Stimulated activated CD4-positive, alpha-beta T cell treated with anti-CD3 and anti-CD28 coated beads, Interleukin-12 subunit alpha, Interleukin-12 subunit beta, amount 100 ng/mL, for 48 hours (primary cell): Measurements from ENCODE around the gene GRK1.
A peak's percentile ranks its signal among the peaks of the same experiment; 100 is the strongest.

Experiments
- DNase-seq, 3 donors: peaks; one replicate each; pipeline ENCODE4 v3.0.0-alpha.2; 2020; ENCODE audit warnings: low read depth in 2 of 3, low spot score in 1 of 3

GRK1 gene

DNA sequence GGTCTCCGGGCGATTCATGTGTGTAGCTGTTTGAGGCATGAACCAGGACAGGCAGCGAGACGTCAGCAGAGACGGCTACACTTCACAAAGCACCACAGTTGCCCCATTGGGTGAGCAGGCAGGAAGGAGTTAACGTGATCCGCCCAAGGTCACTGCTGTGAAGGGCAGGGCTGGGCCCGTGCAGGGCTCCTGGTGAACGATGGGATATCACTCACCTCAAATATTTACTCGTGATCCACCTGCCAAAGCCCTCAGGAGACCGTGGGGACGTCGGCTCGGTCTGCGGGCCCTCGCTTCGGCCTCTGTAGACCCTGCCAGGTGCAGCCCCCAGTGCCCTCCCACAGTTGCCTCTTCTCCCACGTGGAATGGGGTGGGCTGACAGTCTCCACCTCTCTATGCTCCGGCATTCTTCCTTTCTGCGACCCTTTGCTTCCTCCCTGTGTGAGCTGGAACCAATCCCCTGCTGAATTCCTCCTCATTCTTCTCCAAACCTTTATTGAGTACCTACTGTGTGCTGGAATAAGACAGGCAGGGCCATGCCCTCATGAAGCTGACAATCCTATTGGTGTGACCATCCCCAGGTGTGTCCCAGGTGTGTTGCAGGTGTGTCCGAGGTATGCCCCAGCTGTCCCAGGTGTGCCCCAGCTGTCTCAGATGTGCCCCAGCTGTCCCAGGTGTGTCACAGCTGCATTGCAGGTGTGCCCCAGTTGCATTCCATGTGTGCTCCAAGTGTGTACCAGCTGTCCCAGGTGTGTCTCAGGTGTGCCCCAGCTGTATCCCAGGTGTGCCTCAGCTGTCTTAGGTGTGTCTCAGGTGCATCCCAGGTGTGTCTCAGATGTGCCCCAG lies 2.0 kb upstream of the GRK1 start:
- no peak for DNase-seq

DNA sequence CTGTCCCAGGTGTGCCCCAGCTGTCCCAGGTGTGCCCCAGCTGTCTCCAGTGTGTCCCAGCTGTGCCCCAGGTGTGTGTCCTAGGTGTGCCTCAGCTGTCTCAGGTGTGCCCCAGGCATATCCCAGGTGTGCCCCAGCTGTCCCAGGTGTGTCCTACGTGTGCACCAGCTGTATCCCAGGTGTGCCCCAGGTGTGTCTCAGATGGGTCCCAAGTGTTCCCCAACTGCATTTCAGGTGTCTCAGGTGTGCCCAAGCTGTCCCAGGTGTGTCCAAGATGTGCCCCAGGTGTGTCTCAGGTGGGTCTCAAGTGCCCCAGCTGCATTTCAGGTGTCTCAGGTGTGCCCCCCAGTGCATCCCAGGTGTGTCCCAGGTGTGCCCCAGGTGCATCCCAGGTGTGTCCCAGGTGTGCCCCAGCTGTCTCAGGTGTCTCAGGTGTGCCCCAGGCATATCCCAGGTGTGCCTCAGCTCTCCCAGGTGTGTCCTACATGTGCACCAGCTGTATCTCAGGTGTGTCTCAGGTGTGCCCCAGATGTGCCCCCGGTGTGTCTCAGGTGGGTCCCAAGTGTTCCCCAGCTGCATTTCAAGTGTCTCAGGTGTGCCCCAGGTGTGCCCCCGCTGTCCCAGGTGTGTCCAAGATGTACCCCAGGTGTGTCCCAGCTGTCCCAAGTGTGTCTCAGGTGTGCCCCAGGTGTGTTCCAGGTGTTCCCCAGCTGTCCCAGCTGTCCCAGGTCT lies 1.3 kb upstream of the GRK1 start:
- DNase-seq: no peak

- DNase-seq: no peak
These were observed 719 bp upstream of the GRK1 start for GRCh38 chr13:113666329-113666670.

DNA sequence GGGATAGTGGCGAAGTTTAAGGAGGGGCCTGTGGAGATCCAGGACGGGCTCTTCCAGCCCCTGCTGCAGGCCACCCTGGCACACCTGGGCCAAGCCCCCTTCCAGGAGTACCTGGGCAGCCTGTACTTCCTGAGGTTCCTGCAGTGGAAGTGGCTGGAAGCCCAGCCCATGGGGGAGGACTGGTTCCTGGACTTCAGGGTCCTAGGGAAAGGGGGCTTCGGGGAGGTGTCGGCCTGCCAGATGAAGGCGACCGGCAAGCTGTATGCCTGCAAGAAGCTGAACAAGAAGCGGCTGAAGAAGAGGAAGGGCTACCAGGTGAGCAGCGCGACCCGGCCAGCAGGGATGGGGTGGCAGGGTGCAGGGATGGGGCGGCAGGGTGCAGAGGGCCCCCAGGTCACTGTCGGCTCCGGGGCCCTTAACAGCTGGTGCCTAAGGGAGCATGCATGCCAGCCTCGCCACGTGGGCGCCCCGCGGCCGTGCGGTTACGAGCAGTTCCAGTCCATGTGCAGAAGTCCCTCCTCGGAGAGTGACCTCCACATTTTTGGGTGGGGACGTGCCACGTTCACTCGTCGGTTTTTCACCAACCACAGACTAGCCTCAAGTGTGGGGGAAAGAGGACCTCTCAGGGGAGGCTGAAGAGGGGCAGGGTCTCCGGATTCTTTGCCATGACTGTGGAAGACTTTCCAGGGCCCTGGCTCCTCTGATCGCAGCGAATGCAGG lies 912 bp downstream of the GRK1 start:
- DNase-seq: no peak

- no peak for DNase-seq
These were observed 1.5 kb downstream of the GRK1 start for GRCh38 chr13:113668491-113668971.

GRCh38 chr13:113669231-113669754 lies 2.3 kb downstream of the GRK1 start:
- no peak for DNase-seq

GRCh38 chr13:113669755-113670341 lies 2.8 kb downstream of the GRK1 start:
- DNase-seq: no peak

GRCh38 chr13:113670541-113670940 lies 3.5 kb downstream of the GRK1 start:
- DNase-seq: no peak

DNA sequence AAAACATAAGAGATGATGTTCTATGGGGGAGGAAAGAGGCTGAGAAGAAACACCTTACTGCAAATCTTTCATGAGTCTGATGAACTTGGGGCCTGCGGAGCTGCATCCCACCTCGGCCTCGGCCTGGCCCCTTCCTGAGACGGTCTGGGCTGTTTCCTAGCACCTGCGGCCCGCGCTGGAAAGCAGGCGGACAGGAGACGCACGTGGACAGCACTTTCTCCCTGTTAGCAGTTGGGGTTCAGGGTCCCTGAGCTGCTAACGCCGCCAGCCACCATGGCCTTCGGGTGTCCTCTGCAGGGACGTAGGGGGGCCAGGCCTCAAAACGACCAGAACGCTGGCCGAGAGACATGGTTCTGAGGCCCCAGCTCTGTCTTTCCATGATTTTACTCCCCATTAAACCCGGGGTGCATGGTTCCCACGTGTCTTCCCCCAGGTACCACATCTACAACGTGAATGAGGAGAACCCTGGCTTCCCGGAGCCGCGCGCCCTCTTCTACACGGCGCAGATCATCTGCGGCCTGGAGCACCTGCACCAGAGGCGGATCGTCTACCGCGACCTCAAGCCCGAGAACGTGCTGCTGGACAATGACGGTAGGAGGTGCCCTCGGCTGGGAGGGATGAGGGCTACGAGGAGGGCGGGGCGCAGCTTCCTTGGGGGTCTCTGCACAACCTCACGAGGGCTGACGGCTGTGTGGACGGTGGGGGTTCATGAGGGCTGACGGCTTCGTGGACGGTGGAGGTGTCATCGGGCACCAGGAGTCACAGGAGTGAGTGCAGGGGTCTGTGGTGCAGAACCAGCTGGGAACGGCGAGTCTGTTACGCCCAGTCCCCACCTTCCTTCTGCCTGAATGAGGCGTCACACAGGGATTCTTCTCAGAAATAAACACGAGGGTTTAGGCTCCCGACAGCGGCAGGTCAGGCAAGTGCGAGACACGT lies 4.3 kb downstream of the GRK1 start:
- no peak for DNase-seq

- no peak for DNase-seq
These were observed 5.1 kb downstream of the GRK1 start for GRCh38 chr13:113672002-113672651.

- no peak for DNase-seq
These were observed 55.9 kb downstream of the GRK1 start for GRCh38 chr13:113722921-113723320.

- DNase-seq: no peak
These were observed 56.5 kb downstream of the GRK1 start for GRCh38 chr13:113723410-113724015.

- DNase-seq: no peak
These were observed 57.2 kb downstream of the GRK1 start for GRCh38 chr13:113724016-113724758.

DNA sequence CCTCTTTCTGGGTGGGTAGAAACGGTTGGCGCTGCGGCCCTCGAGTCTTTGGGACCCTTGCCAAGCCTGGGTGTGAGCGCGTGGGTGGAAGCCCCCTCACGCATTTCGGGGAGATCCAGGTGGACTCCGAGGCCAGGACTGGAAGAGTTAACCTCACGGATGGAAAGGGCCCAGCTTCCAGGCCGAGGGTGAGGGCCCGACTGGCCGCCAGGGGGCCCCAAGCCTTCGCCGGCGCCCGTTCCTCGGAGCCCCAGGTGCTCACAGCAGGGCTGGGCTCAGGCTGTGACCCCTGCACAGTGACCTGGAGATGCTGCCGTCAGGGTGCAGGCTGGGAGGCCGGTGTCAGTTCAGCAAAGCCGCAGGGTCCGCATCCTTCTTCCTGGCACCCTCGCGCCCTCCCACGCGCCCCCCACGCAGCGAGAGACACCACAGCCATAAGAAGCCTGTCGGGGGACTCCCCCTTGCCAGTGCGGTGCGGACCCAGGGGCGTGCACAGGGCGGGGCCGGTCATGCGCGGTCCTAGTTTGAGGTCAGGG lies 57.8 kb downstream of the GRK1 start:
- peak; percentile 77 to 83 (median 81) for DNase-seq

- DNase-seq: peak; percentile 51 to 69 (median 56)
These were observed 58.5 kb downstream of the GRK1 start for GRCh38 chr13:113725329-113726105.

DNA sequence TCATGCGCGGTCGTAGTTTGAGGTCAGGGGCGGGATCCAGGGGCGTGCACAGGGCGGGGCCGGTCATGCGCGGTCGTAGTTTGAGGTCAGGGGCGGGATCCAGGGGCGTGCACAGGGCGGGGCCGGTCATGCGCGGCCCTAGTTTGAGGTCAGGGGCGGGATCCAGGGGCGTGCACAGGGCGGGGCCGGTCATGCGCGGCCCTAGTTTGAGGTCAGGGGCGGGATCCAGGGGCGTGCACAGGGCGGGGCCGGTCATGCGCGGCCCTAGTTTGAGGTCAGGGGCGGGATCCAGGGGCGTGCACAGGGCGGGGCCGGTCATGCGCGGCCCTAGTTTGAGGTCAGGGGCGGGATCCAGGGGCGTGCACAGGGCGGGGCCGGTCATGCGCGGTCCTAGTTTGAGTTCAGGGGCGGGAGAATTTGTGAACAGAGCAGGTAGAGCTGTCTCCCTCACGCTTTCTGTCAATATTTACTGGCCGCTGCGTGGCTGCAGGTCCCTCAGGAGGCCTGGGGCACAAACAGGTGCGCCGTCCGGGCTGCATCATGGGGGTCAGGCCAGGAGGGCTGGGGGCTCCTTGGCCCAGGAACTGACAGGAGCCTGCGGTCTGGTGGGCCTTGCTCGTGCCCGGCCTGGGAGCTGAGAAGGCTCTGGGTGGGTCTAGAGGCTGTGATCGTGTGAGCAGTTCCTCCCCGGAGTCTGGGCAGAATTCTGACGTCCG lies 59.2 kb downstream of the GRK1 start:
- DNase-seq: peak in 1 of 3 donors; percentile 17

GRCh38 chr13:113726961-113727411 lies 60.0 kb downstream of the GRK1 start:
- no peak for DNase-seq
